SK-N-SH (cell line): Measurements from ENCODE around the gene JPH3. TPM values are rescaled to one million over a fixed set of nuclear protein-coding genes. Genes with fewer than 3 reads are reported as not detected.

Experiments
- CTCF ChIA-PET: fragments of 300-600, 350-600 bp; formaldehyde crosslinking; extraction: SDS; loops from one replicate; lab custom pipeline; 2021; lab: Yijun Ruan, JAX
- POLR2A ChIA-PET: fragments of 350-600 bp; sonication (Branson Sonifier 250); formaldehyde crosslinking; extraction: SDS; loops from one replicate; lab custom pipeline; 2020; ENCODE audit warnings: antibody characterized with exemption, inconsistent platforms; lab: Yijun Ruan, JAX
- DNase-seq: peaks from one replicate; pipeline ENCODE4 v3.0.0; 2012
- H2AFZ ChIP-seq: fragments of 200-600 bp; sonication (generic); 2 replicates; pipeline ENCODE4 v1.8.1; 2016; ENCODE audit warnings: antibody characterized with exemption, mild to moderate bottlenecking, low read depth
- H3F3A ChIP-seq: fragments of 200-600 bp; sonication (generic); replicated peaks from 2 replicates; pipeline ENCODE3; 2016; ENCODE audit warnings: antibody characterized with exemption, mild to moderate bottlenecking; ENCODE audit not compliant: insufficient read depth
- H3K27ac ChIP-seq, 2 experiments: fragments of 200-500 bp in 1 of 2; fragments of 200-600 bp in 1 of 2; sonication (Bioruptor generic) in 1 of 2; sonication (generic), shearing (Covaris generic) in 1 of 2; 2 replicates each; pipeline versions ENCODE4 v1.5.1 to v1.6.1; 2014 to 2016; ENCODE audit warnings: low read depth in 2 of 2, inconsistent platforms in 1 of 2, low read length in 1 of 2, mild to moderate bottlenecking in 1 of 2, mixed read lengths in 1 of 2
- H3K27me3 ChIP-seq: fragments of 200-600 bp; sonication (generic), shearing (Covaris generic); 2 replicates; pipeline ENCODE4 v1.6.1; 2016; ENCODE audit warnings: mixed run types; ENCODE audit not compliant: insufficient read depth
- H3K36me3 ChIP-seq, 2 experiments: fragments of 200-500 bp in 1 of 2; fragments of 200-600 bp in 1 of 2; sonication (Bioruptor generic) in 1 of 2; sonication (generic) in 1 of 2; replicated peaks in 1 of 2; 2 replicates each; pipeline versions ENCODE3 to v1.5.1; 2014 to 2016; ENCODE audit warnings: low read length in 1 of 2, mild to moderate bottlenecking in 1 of 2; ENCODE audit not compliant: insufficient read depth in 2 of 2, control insufficient read depth in 1 of 2
- H3K4me1 ChIP-seq, 2 experiments: fragments of 200-500 bp in 1 of 2; fragments of 200-600 bp in 1 of 2; sonication (Bioruptor generic) in 1 of 2; sonication (generic), shearing (Covaris generic) in 1 of 2; 2 replicates each; pipeline versions ENCODE4 v1.5.1 to v1.6.1; 2014 to 2016; ENCODE audit warnings: low read depth in 1 of 2, low read length in 1 of 2, mixed run types in 1 of 2; ENCODE audit not compliant: insufficient read depth in 2 of 2, control insufficient read depth in 1 of 2
- H3K4me2 ChIP-seq: fragments of 200-600 bp; sonication (generic), shearing (Covaris generic); 2 replicates; pipeline ENCODE4 v1.6.1; 2017; ENCODE audit warnings: mixed run types
- H3K4me3 ChIP-seq, 2 experiments: fragments of 200-500 bp in 1 of 2; fragments of 200-600 bp in 1 of 2; sonication (Bioruptor generic) in 1 of 2; sonication (generic), shearing (Covaris generic) in 1 of 2; 2 replicates each; pipeline versions ENCODE4 v1.5.1 to v1.8.1; 2014 to 2016; ENCODE audit warnings: low read depth in 2 of 2, inconsistent platforms in 1 of 2, low read length in 1 of 2, mild to moderate bottlenecking in 1 of 2, mixed read lengths in 1 of 2, moderate library complexity in 1 of 2
- H3K79me2 ChIP-seq: fragments of 200-600 bp; sonication (generic); 2 replicates; pipeline ENCODE4 v1.8.1; 2017; ENCODE audit warnings: mild to moderate bottlenecking; ENCODE audit not compliant: insufficient read depth
- H3K9ac ChIP-seq: fragments of 200-600 bp; sonication (generic); 2 replicates; pipeline ENCODE4 v1.6.1; 2017; ENCODE audit warnings: mixed run types
- H3K9me2 ChIP-seq: fragments of 200-600 bp; sonication (generic); 2 replicates; pipeline ENCODE4 v1.6.1; 2017; ENCODE audit warnings: mixed run types
- H3K9me3 ChIP-seq: fragments of 200-600 bp; sonication (generic); 2 replicates; pipeline ENCODE4 v1.6.1; 2017; ENCODE audit warnings: mixed run types, mild to moderate bottlenecking, moderate library complexity
- H4K20me1 ChIP-seq: fragments of 200-600 bp; sonication (generic); 2 replicates; pipeline ENCODE4 v1.6.1; 2017; ENCODE audit warnings: mild to moderate bottlenecking, mixed run types; ENCODE audit not compliant: insufficient read depth
- FOSL2 ChIP-seq: IDR thresholded peaks from 2 replicates; pipeline ENCODE4 v1.4.0; 2012; ENCODE audit warnings: low read depth, mild to moderate bottlenecking, moderate library complexity, borderline replicate concordance
- FOXJ3 ChIP-seq: sonication (generic); formaldehyde crosslinking; IDR thresholded peaks from 2 replicates; pipeline ENCODE4 v1.5.1; 2020; ENCODE audit warnings: mild to moderate bottlenecking, missing genetic modification reagents
- FOXM1 ChIP-seq: IDR thresholded peaks from 2 replicates; pipeline ENCODE4 v1.4.0; 2012; ENCODE audit warnings: low read depth, mild to moderate bottlenecking
- GABPA ChIP-seq: IDR thresholded peaks from 2 replicates; pipeline ENCODE4 v1.4.0; 2012; ENCODE audit warnings: low read depth, mild to moderate bottlenecking
- NFIC ChIP-seq: IDR thresholded peaks from 2 replicates; pipeline ENCODE4 v1.4.0; 2012; ENCODE audit warnings: borderline replicate concordance
- NRF1 ChIP-seq: IDR thresholded peaks from 2 replicates; pipeline ENCODE4 v1.6.1; 2012; ENCODE audit warnings: low read depth, mild to moderate bottlenecking, low read length
- RCOR1 ChIP-seq: fragments of 150-350 bp; IDR thresholded peaks from 2 replicates; pipeline ENCODE4 v1.6.1; 2017; ENCODE audit warnings: antibody characterized with exemption, low read length
- RFX5 ChIP-seq: IDR thresholded peaks from 2 replicates; pipeline ENCODE4 v1.6.1; 2012; ENCODE audit warnings: mild to moderate bottlenecking, improper control_type of control experiment, low read length
- RXRA ChIP-seq: IDR thresholded peaks from 2 replicates; pipeline ENCODE4 v1.4.0; 2012; ENCODE audit warnings: low read depth, mild to moderate bottlenecking, borderline replicate concordance
- SIN3A ChIP-seq: IDR thresholded peaks from 2 replicates; pipeline ENCODE4 v1.6.1; 2012; ENCODE audit warnings: low read depth, mild to moderate bottlenecking, low read length, moderate library complexity, borderline replicate concordance
- SMC3 ChIP-seq: IDR thresholded peaks from 2 replicates; pipeline ENCODE4 v1.6.1; 2012; ENCODE audit warnings: low read depth, low read length, improper control_type of control experiment
- TAF1 ChIP-seq: IDR thresholded peaks from 2 replicates; pipeline ENCODE4 v1.6.1; 2012; ENCODE audit warnings: low read depth, mild to moderate bottlenecking, low read length, moderate library complexity, borderline replicate concordance
- TCF12 ChIP-seq: IDR thresholded peaks from 2 replicates; pipeline ENCODE4 v1.4.0; 2012
- TEAD4 ChIP-seq: IDR thresholded peaks from 2 replicates; pipeline ENCODE4 v1.4.0; 2012; ENCODE audit warnings: mild to moderate bottlenecking, borderline replicate concordance; ENCODE audit not compliant: insufficient read depth
- YY1 ChIP-seq: IDR thresholded peaks from 2 replicates; pipeline ENCODE4 v1.4.0; 2012; ENCODE audit warnings: low read depth, mild to moderate bottlenecking
- WGBS: methylation state at CpG from one replicate; pipeline ENCODE4 v1.1.6; 2017; ENCODE audit warnings: low lambda C conversion rate; 5-methylcytosine and 5-hydroxymethylcytosine counted together
- polyA plus RNA-seq, 3 experiments: library from polyadenylated mRNA; depleted of rRNA; stranded (reverse); fragments of >200 nt; gene quantifications; 2 replicates each; pipeline ENCODE4 v1.2.3, GENCODE V29; 2012
- TF ChIP-seq, protein P1 (sequence below): fragments of 150-350 bp; IDR thresholded peaks from 2 replicates; pipeline ENCODE4 v1.6.1; 2016; ENCODE audit warnings: mild to moderate bottlenecking, low read depth, low read length
- TF ChIP-seq, protein P2 (sequence below): IDR thresholded peaks from 2 replicates; pipeline ENCODE4 v1.4.0; 2012; ENCODE audit warnings: low read depth
- TF ChIP-seq, protein P3 (sequence below): fragments of 150-350 bp; IDR thresholded peaks from 2 replicates; pipeline ENCODE4 v1.6.1; 2017; ENCODE audit warnings: antibody characterized with exemption, low read length, low read depth, borderline replicate concordance
- TF ChIP-seq, protein P4 (sequence below): IDR thresholded peaks from 2 replicates; pipeline ENCODE4; 2012
- TF ChIP-seq, protein P5 (sequence below): IDR thresholded peaks from 2 replicates; pipeline ENCODE4 v1.4.0; 2012; ENCODE audit warnings: low read depth, borderline replicate concordance

Gene JPH3
- polyA plus RNA-seq, 1 of the 3 experiments (the other 2 are of a cell fraction): 0.25 TPM

DNA sequence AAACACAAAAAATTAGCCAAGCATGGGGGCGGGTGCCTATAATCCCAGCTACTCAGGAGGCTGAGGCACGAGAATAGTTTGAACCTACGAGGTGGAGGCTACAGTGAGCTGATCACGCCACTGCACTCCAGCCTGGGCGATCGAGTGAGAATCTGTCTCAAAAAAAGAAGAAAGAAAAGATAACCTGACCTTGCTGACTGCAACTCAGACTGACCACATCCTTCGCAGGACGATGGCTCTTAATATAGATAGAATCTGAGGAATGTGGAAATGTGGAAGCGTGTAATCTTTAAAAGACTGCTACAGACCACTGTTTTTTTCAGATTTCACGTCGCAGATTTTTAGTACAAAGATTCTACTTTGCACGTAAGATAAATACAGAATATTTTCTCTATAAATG lies 125.7 kb downstream of the JPH3 start:
- no peak for DNase-seq
- H3F3A ChIP-seq: peaks cover 7% of the 10 kb centered on the region
- H3K4me1 ChIP-seq: peaks cover 8 to 16% of the 10 kb centered on the region in 2 experiments; a peak in 3 of 4 replicates
- no peak overlapping the region for H3K27ac ChIP-seq
- peaks cover 9 to 30% of the 10 kb centered on the region in 2 experiments for H3K36me3 ChIP-seq
- CTCF ChIA-PET: no interaction called here
- H3K9me3 ChIP-seq: no peaks in the 10 kb centered on the region
- POLR2A ChIA-PET: no interaction called here
- WGBS: 90% methylated on average over 12 of the region's 12 CpGs
- H3K9ac ChIP-seq: no peak overlapping the region
- no peak overlapping the region for H3K4me2 ChIP-seq
- H3K79me2 ChIP-seq: no peaks in the 10 kb centered on the region
- H4K20me1 ChIP-seq: peaks cover 12% of the 10 kb centered on the region
- H2AFZ ChIP-seq: no peak overlapping the region
- H3K4me3 ChIP-seq: no peak overlapping the region
- no peak for TF ChIP-seq FOXJ3 (CRISPR knock-in tag)
- no peak for TF ChIP-seq TAF1
- no peaks in the 10 kb centered on the region for H3K9me2 ChIP-seq
- no peaks in the 10 kb centered on the region for H3K27me3 ChIP-seq

DNA sequence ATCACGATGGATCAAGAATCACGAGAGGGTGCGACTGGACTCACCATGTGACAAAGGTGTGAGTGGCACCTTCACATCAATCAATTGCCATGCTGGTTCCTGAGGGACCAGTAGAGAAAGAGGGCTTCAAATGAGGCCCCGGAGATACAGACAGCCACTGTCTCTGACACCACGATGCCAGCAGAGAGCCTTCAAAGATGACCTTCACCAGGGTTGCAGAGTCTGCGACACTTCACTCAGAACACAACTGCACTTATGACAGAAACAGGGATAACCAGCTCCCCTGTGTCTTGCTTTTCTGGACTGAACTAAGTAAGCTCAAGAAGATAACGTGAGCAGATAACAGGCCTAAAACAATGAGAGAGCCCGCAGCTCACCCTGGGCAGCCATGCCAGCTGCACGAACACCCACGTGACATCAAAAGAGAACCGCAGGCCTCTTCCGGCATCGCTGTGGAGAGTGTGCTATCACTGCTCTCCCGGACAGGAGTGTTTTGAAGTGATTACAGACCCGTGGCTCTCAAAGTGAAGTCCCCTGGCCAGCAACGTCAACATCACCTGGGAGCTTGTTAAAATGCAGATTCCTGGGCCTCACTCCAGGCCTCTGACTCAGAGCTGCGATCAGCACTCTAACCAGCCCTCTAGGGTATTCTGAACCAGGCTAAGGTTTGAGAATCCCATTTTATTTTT lies 127.1 kb downstream of the JPH3 start:
- ChIA-PET POLR2A (no interaction called here), CTCF (interaction anchor here (1.5 kb wide), 1 partner anchor 36 kb away, joined by 3 read pairs; the partner anchor contains the start of gene KLHDC4)
- Histone ChIP-seq H4K20me1 (no peaks in the 10 kb centered on the region; the same call in 1 of the 2 replicates), H3K9ac (no peak overlapping the region), H3K27ac (no peak overlapping the region), H3K9me3 (no peaks in the 10 kb centered on the region), H3K9me2 (no peaks in the 10 kb centered on the region), H3K27me3 (no peaks in the 10 kb centered on the region), H3K79me2 (no peaks in the 10 kb centered on the region), H3K36me3 (peaks cover 9 to 30% of the 10 kb centered on the region in 2 experiments), H3K4me1 (peaks cover 0 to 7% of the 10 kb centered on the region in 2 experiments; a peak in 1 of 4 replicates), H3F3A (no peaks in the 10 kb centered on the region), H3K4me2 (no peak overlapping the region), H3K4me3 (no peak overlapping the region), H2AFZ (no peak overlapping the region)
- no peak for DNase-seq
- 96% methylated on average over 13 of the region's 17 CpGs for WGBS
- no peak for TF ChIP-seq RCOR1
- TF ChIP-seq GABPA: no peak
- no peak for TF ChIP-seq NRF1
- TF ChIP-seq, protein P1, sequence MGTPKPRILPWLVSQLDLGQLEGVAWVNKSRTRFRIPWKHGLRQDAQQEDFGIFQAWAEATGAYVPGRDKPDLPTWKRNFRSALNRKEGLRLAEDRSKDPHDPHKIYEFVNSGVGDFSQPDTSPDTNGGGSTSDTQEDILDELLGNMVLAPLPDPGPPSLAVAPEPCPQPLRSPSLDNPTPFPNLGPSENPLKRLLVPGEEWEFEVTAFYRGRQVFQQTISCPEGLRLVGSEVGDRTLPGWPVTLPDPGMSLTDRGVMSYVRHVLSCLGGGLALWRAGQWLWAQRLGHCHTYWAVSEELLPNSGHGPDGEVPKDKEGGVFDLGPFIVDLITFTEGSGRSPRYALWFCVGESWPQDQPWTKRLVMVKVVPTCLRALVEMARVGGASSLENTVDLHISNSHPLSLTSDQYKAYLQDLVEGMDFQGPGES: no peak
- TF ChIP-seq, protein P2, sequence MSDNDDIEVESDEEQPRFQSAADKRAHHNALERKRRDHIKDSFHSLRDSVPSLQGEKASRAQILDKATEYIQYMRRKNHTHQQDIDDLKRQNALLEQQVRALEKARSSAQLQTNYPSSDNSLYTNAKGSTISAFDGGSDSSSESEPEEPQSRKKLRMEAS: no peak
- no peak for TF ChIP-seq SIN3A
- TF ChIP-seq NFIC: no peak
- TF ChIP-seq, protein P3, sequence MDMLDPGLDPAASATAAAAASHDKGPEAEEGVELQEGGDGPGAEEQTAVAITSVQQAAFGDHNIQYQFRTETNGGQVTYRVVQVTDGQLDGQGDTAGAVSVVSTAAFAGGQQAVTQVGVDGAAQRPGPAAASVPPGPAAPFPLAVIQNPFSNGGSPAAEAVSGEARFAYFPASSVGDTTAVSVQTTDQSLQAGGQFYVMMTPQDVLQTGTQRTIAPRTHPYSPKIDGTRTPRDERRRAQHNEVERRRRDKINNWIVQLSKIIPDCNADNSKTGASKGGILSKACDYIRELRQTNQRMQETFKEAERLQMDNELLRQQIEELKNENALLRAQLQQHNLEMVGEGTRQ: no peak
- no peak for TF ChIP-seq YY1
- TF ChIP-seq FOXM1: no peak
- no peak for TF ChIP-seq SMC3
- TF ChIP-seq, protein P4, sequence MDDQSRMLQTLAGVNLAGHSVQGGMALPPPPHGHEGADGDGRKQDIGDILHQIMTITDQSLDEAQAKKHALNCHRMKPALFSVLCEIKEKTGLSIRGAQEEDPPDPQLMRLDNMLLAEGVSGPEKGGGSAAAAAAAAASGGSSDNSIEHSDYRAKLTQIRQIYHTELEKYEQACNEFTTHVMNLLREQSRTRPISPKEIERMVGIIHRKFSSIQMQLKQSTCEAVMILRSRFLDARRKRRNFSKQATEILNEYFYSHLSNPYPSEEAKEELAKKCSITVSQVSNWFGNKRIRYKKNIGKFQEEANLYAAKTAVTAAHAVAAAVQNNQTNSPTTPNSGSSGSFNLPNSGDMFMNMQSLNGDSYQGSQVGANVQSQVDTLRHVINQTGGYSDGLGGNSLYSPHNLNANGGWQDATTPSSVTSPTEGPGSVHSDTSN: no peak
- no peak for TF ChIP-seq FOSL2
- TF ChIP-seq, protein P5, sequence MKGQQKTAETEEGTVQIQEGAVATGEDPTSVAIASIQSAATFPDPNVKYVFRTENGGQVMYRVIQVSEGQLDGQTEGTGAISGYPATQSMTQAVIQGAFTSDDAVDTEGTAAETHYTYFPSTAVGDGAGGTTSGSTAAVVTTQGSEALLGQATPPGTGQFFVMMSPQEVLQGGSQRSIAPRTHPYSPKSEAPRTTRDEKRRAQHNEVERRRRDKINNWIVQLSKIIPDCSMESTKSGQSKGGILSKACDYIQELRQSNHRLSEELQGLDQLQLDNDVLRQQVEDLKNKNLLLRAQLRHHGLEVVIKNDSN: no peak
- TF ChIP-seq TCF12: no peak
- no peak for TF ChIP-seq RFX5
- TF ChIP-seq TEAD4: no peak
- TF ChIP-seq RXRA: no peak
- TF ChIP-seq FOXJ3 (CRISPR knock-in tag): no peak
